ES-I3 (cell line): ENCODE data around the gene RCSD1.
A peak's percentile ranks its signal among the peaks of the same experiment; 100 is the strongest.
"Not testable (repeated sequence)": the region's sequence is repeated elsewhere in the genome, so short reads cannot be mapped to it uniquely, and the experiment has no call there.

ENCODE experiments used
- H3K36me3 ChIP-seq: 2 replicates; pipeline ENCODE4 v1.6.1; 2013; ENCODE audit warnings: mild to moderate bottlenecking, low read length, control low read depth, moderate library complexity; ENCODE audit not compliant: insufficient read depth
- H3K4me1 ChIP-seq: 2 replicates; pipeline ENCODE4 v1.6.1; 2013; ENCODE audit warnings: mild to moderate bottlenecking, control low read depth, low read length; ENCODE audit not compliant: insufficient read depth
- H3K9ac ChIP-seq: 2 replicates; pipeline ENCODE4 v1.6.1; 2013; ENCODE audit warnings: low read depth, mild to moderate bottlenecking, low read length, moderate library complexity
- H3K9me3 ChIP-seq: 2 replicates; pipeline ENCODE4 v1.6.1; 2013; ENCODE audit warnings: mild to moderate bottlenecking, low read length, moderate library complexity; ENCODE audit not compliant: control insufficient read depth, insufficient read depth

RCSD1 gene

DNA sequence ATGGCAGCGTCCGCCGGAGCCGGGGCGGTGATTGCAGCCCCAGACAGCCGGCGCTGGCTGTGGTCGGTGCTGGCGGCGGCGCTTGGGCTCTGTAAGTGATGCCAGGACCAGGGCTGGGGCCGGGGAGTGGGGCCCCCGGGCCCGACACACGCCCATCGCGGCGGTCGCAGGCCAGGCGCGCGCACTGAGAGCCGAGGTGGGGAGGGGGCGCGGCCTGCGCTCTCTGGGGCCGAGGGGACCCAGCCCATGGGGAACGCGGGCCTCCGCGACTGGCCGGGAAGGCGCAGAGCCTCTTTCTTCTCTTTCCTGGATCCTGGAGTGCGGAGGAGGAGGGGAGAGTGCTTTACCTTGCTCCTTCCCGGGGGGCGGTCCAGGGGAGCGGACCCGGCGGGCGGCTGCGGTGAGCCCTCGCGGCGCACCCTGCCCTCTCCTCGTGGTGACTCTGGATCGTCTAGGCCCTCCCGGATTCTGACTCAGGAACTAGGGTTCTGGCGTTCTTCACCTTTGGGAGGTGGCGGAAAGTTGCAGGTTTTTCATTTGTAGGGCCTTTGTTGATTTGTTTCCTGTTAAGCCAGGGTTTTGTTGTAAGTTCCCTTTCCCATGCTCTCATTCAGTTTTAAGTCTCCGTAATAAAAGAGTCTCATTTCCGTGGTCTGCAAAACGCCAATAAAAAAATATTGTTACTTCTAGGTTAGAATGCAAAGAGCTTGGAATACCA lies 92.3 kb downstream of the RCSD1 start:
- no peaks in the 10 kb centered on the region for H3K9me3 ChIP-seq
- H3K9ac ChIP-seq, result peak overlapping the region; percentile 76
- peaks cover 27% of the 10 kb centered on the region for H3K4me1 ChIP-seq
- H3K36me3 ChIP-seq, result no peaks in the 10 kb centered on the region

DNA sequence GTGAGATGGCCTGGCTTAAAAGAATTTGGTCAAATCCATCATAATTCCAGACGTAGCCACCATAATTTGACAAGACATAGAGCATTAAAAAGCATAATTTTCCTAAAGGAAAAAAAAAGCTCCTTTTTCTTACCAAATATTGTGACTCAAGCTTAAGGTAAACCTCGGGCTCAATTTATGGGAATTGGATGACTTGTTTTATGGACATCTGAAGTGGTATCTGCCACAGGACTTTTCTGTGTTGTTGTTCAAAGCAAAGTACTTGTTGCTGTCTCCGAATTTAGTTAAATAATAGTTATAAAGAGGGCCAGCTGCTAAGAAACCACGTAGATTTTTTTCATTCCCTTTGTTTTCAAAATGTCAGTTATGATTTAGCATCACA lies 92.8 kb downstream of the RCSD1 start:
- H3K36me3 ChIP-seq, result no peaks in the 10 kb centered on the region
- H3K9ac ChIP-seq, result peak overlapping the region; percentile 76
- no peaks in the 10 kb centered on the region for H3K9me3 ChIP-seq
- H3K4me1 ChIP-seq, result peaks cover 27% of the 10 kb centered on the region

DNA sequence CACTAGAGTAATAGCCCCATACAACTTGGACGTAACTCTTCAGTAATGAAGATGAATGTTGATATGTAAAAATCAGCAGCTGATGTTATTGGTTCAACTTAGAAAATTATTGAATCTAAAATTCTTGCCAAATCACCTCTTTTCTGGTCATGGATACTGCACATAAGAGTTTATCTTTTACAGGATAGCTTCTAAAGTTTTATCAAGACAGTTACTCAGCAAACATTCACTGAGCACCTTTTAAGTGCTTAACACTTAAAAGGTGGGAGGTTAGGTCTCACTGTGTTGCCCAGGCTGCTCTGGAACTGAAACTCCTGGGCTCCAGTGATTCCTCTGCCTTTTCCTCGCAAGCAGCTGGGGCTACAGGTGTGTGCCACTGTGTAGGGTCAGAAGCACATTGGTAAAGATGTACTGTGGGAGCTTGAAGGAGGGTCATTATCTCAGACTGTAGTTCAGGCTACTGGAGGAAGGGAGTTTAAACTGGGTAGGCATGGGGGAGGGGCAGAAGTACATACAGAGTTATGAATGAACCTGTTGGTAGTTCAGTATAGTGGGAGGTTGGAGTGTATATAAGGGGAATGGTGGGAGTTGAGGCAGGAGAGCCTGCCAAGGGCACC lies 93.8 kb downstream of the RCSD1 start:
- Histone ChIP-seq H3K4me1 (peaks cover 22% of the 10 kb centered on the region), H3K36me3 (no peaks in the 10 kb centered on the region), H3K9ac (peak overlapping the region; percentile 76; the same call in 1 of the 2 replicates), H3K9me3 (no peaks in the 10 kb centered on the region)

DNA sequence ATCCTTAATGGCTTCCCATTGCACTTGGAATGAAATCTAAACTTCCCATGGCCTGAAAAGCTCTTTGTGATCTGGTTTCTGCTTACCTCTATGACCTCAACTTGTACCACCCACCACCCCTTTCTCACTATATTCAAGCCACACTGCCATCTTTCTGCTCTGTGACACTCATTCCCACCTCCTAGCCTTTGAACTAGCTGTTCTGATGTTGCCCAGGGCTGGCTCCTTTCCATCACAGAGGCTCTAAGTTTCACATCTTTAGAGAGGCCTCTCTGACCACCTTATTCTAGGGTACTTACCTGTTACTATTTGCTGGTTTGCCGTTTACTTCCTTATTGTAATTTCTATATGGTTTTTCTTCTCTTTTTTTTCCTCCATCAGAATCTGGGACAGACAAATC lies 96.0 kb downstream of the RCSD1 start:
- peaks cover 13% of the 10 kb centered on the region for H3K4me1 ChIP-seq
- no peak overlapping the region for H3K9ac ChIP-seq
- no peaks in the 10 kb centered on the region for H3K9me3 ChIP-seq

DNA sequence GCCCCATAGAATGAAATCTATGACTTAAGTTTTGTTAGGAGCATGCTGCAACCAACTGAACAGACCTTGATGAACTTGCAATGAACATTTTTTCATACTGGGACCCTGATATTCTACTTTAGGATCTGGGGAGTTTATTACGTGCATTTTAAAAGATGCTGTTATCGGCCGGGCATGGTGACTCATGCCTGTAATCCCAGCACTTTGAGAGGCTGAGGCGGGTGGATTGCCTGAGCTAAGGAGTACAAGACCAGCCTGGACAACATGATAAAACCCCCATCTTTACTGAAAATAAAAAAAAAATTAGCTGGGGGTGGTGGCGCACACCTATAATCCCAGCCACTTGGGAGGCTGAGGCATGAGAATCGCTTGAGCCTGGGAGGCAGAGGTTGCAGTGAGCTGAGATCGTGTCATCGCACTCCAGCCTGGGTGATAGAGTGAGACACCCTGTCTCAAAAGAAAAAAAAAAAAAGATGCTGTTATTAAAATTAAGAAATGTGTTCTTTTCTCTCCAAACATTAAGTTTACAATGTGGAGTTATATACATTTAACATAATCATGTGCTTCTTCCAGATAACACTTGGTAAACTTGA lies 98.9 kb downstream of the RCSD1 start:
- Histone ChIP-seq H3K4me1 (peaks cover 2% of the 10 kb centered on the region), H3K9ac (no peak overlapping the region), H3K9me3 (no peaks in the 10 kb centered on the region), H3K36me3 (0 out of 2 replicates have a peak, but pooled peaks cover 4% of the 10 kb centered on the region)

More for the DNA sequence above, 96.0 kb downstream of the RCSD1 start:
- H3K36me3 ChIP-seq, result no peaks in the 10 kb centered on the region

DNA sequence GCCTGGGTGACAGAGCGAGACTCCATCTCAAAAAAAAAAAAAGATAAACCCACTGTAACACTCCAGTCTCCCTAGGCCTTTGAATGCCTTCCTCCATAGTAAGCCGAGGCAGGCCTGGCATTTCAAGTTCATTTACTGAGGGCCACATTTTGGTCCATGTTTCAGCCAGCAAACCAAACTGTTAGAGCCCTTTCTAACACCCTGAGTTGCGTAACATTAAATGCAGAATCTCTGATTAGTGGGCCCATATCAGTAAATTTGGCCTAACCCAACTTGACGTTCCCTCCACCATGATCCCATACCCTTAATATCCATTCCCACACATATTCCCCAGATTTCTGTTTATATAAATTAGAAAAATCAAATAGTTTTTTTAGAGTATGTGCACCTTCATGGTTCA lies 104.2 kb downstream of the RCSD1 start:
- Histone ChIP-seq H3K9ac (no peak overlapping the region), H3K36me3 (0 out of 2 replicates have a peak, but pooled peaks cover 4% of the 10 kb centered on the region), H3K9me3 (0 out of 2 replicates have a peak, but pooled peaks cover 3% of the 10 kb centered on the region), H3K4me1 (no peaks in the 10 kb centered on the region)

DNA sequence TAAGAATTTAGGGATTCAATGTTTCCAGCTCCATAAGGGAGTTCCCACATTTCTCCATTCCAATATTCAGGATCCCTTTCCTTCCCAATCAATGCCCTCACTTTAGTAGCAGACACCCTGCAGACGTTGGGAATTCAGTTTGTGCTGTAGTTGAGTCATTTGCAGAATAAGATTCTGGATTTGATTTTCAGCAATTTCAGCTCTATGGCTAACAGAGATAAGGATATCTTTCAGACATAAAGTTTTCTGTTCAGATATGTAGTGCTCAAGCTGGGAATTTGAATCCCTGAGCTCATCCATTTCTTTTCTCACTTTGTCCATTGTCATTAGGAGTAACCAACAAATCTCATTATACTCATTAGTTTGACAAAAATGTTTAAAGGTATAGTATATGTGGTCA lies 104.8 kb downstream of the RCSD1 start:
- H3K9me3 ChIP-seq, result 0 out of 2 replicates have a peak, but pooled peaks cover 3% of the 10 kb centered on the region
- 0 out of 2 replicates have a peak, but pooled peaks cover 4% of the 10 kb centered on the region for H3K36me3 ChIP-seq
- H3K9ac ChIP-seq, result no peak overlapping the region
- H3K4me1 ChIP-seq, result peaks cover 4% of the 10 kb centered on the region; the same call in 1 of the 2 replicates

DNA sequence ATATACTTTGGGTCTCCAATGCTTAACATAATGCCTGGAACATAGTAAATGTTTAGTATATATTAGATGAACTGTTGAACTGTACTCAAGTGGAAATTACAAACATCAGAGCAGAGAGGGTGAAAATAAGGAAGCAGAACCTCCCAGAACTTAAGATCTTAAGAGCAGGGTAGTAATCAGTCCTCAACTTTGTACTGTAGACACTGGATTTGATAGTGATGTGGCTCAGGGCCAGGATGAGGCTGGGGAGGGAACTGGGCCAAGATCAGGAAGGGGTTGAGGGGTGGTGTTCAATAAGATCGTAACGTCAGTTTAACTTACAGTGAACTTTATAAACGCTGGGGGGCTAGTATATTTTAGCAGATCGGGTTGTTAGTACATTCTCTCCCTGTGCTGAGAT lies 107.1 kb downstream of the RCSD1 start:
- 0 out of 2 replicates have a peak, but pooled peaks cover 3% of the 10 kb centered on the region for H3K9me3 ChIP-seq
- H3K36me3 ChIP-seq, result 0 out of 2 replicates have a peak, but pooled peaks cover 4% of the 10 kb centered on the region
- H3K9ac ChIP-seq, result no peak overlapping the region
- peaks cover 4% of the 10 kb centered on the region; the same call in 1 of the 2 replicates for H3K4me1 ChIP-seq

DNA sequence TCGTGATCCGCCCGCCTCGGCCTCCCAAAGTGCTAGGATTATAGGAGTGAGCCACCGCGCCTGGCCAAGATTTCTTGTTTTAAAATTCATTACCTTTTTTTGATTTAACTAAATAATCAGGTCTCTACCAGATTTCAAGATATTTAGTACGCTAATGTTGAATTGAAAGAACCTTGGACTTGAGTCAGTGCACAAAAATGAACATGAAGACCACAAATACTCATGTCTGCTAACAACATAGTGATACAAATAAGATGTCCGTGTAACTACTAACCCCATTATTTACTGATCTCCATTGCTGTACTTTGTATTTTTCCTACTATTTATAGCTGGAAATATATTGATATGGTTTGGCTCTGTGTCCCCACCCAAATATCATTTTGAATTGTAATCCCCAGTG lies 108.1 kb downstream of the RCSD1 start:
- H3K4me1 ChIP-seq, result peaks cover 4% of the 10 kb centered on the region; the same call in 1 of the 2 replicates
- H3K9ac ChIP-seq, result no peak overlapping the region
- H3K9me3 ChIP-seq, result 0 out of 2 replicates have a peak, but pooled peaks cover 3% of the 10 kb centered on the region
- H3K36me3 ChIP-seq, result 0 out of 2 replicates have a peak, but pooled peaks cover under 1% of the 10 kb centered on the region

DNA sequence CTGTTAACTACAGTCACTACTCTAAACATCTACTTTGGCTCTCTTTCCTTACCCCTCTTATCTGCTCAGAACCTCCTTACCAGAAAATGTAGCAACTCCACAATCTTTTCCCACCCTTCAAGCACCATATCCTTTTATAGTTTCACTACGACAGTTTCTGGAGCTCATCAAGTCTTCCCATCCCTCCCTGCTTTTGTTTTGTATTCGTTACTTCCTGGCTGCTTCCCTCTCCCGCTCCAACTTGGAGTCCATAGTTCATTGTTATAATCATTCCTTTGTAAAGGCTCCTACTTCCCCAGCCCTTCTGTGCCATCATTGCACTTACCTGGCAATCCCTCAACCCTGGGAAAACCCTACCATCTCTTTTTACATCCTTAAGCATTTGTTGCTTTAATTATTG lies 109.7 kb downstream of the RCSD1 start:
- H3K4me1 ChIP-seq, result peaks cover 4% of the 10 kb centered on the region; the same call in 1 of the 2 replicates

DNA sequence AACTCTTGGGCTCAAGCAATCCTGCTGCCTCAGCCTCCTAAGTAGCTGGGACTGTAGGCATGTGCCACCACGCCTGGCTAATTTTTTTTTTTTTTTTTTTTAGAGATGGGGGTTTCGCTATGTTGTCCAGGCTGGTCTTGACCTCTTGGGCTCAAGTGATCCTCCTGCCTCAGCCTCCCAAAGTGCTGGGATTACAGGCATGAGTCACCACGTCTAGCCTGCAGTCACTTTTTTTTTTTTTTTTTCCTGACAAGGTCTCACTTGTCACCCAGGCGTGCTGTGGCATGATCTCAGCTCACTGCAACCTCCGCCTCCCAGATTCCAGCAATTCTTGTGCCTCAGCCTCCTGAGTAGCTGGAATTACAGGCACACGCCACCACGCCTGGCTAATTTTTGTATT lies 111.1 kb downstream of the RCSD1 start:
- H3K9ac ChIP-seq, H3K4me1 ChIP-seq, H3K36me3 ChIP-seq, H3K9me3 ChIP-seq: not testable (repeated sequence)

More for the DNA sequence above, 109.7 kb downstream of the RCSD1 start:
- no peaks in the 10 kb centered on the region for H3K36me3 ChIP-seq
- 0 out of 2 replicates have a peak, but pooled peaks cover 3% of the 10 kb centered on the region for H3K9me3 ChIP-seq
- no peak overlapping the region for H3K9ac ChIP-seq

DNA sequence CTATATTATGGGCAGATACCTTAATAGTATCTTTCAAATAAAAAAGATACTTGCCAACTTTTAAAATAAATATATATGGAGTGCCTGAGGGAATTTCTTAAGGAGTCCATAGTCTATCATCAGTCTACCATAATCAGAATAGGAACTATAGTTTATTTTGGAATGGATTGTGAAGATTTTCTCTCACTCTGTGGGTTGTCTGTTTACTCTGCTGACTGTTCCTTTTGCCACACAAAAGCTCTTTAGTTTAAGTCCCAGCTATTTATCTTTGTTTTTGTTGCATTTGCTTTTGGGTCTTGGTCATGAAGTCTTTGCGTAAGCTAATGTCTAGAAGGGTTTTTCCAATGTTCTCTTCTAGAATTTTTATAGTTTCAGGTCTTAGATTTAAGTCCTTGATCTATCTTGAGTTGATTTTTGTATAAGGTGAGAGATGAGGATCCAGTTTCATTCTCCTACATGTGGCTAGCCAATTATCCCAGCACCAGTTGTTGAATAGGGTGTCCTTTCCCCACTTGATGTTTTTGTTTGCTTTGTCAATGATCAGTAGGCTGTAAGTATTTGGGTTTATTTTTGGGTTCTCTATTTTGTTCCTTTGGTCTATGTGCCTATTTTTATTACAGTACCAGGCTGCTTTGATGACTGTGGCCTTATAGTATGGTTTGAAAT lies 112.5 kb downstream of the RCSD1 start:
- H3K9ac ChIP-seq, H3K36me3 ChIP-seq, H3K9me3 ChIP-seq, H3K4me1 ChIP-seq: not testable (repeated sequence)

DNA sequence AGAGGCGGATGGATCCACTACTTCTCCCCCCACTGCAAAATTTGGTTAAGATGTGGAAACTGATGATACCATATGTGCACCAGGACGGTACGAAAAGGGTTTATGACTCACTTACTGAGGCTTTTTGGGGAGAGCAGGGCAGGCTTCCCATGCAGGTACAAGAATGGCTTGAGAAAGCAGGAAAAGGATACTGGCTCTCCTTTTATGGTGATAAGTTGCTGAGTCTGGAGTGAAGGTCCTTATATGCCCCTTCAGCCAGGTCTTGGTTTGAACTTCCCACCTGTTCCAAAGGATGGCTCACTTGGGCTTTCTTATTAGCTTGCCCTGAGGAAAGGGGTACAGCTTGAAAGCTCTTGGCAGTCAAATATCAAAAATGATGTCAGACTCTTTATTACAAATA lies 114.9 kb downstream of the RCSD1 start:
- no peak overlapping the region for H3K9ac ChIP-seq
- no peaks in the 10 kb centered on the region for H3K4me1 ChIP-seq
- no peaks in the 10 kb centered on the region for H3K9me3 ChIP-seq
- no peaks in the 10 kb centered on the region for H3K36me3 ChIP-seq

DNA sequence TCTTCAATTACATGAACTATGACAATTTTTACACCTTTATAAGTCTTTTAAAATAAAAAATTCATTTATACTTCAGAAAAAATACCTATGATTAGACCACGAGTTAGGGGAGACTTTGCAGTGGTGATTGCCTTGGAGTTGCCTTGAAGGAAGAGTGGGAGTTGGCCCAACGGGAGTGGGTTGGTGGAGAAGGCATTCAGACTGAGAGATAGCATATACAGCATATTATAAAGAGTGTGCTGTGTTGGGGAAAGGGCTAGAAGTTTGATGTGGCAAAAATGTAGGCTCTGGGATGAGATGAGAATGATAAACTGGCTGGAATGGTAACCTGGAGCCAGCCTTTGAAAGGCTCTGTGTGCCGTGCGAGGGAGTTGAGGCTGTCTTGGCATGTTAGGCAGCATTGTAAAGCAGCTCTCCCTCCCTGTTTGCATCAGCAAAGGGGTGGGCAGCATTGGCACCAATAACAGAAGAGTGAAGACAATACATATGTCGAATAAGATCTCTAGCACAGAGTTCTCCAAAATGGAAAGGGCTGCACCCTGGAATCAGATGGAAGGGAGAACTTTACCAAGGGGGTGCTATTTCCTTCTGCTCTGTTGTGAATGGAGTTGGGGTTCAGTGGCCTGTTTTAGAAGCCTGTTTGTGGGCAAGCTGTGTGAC lies 116.1 kb downstream of the RCSD1 start:
- Histone ChIP-seq H3K9me3 (no peaks in the 10 kb centered on the region), H3K9ac (no peak overlapping the region), H3K36me3 (no peaks in the 10 kb centered on the region), H3K4me1 (no peaks in the 10 kb centered on the region)
